HG03439 (cell line): Measurements from ENCODE around the gene PPM1H.

Experiments used
- ATAC-seq: cut with Tn5 transposase; IDR thresholded peaks from one replicate; pipeline ENCODE4 v1.9.1; 2021; ENCODE audit warnings: mild to moderate bottlenecking, moderate library complexity; ENCODE audit not compliant: unreplicated experiment

The PPM1H gene

DNA sequence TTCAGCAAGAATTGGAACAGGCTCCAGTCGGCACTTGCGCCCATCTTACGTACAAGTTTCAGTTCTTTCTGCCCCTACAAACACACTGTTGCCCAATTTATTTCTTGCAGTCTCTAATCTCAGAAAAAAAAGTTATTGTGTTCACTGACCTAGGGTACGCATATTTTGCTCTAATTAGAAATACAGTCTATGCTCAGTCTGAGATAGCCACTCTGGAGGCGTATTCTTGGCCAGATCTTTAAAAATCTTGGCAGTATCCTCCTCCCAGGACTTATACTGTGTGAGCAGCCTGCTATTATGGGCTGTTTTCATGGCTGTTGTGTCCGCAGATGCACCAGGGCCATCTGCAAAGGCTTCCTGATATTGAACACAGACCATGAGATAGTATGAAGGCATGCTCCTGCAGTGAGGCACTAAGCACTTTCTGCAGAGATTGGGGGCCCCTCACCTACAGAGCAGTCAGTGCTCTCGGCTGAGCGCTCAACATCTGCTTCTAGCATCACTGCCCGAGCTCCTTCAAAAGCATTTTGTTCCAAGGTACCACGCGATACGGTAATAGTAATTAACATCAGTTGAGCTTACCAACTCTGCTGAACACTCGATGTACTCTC is 57.9 kb downstream of the PPM1H start:
- no peak for ATAC-seq

DNA sequence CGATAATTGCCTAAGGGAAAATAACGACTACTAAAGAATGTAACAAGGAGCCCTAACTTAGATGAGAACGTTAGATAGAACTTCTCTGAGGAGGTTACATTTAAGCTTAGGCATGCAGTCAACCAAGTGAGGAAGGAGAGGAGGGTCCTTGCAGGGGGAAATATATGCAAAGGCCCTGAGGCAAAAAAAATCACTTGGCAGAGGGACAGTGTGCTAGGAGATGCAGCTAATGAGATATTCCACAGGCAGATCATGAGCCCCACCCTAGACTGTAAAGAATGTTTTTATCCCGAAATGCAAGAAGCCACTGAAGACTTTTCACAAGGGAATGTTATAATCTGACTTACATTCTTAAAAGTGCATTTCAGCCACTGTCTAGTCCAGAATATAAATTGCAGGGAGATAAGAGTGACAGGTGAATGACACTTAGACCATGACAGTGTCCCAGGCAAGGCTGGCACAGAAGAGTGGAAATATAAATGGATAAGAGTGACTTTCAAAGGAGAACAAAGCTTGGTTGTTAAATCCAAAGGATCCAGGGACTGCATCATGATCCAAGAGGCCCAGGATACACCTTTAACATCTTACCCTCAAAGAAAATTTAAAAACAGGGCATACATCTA is 61.0 kb downstream of the PPM1H start:
- no peak for ATAC-seq

DNA sequence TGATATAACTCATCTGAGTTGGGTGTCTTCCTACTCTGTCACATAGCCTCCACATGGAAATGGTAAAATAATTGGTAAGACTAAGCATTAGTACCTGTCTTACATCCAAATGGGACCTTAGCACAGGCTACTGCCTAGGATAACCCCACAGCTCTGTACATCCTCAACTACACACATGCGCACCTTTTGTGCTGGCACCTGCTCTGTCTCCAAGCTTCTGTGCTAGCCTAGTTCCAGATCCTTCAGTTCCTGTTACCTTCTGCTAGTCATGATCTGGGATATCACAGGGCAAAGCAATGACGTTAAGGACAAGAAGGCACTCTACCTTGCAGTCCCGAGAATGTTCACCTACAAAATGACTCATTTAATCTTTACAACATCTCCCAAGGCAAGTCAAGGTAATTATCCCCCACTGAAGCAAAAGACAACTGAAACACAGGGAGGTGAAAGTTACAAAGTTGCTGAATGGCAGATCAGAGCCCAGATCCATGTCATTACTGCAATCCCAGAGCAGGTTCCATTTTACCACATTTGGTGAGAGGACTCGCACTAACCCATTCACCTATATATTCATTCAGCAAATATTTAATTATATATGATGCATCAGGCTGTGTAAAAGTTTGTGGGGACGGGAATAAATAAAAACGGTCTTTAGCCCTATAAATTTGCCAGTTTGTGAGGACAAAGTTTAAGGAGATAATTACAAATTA is 61.7 kb downstream of the PPM1H start:
- ATAC-seq = no peak

DNA sequence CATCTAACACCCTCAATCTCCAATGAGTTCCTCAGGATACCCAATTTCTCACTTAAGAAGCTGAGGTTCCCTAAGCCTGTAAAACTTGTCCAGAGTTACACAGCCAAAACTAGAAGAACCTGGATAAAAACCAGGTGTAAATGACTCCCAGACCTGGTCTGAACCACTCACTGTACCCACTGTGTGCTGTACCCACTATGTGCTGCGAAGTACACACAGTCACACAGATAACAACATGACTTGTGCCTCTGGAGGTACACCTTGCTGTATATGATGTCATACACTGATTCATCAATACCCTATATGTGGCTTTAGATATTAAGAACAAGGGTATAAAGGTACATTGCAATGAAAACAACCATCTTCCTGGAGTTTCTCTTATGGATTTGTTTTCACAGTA is 66.1 kb downstream of the PPM1H start:
- ATAC-seq = no peak

DNA sequence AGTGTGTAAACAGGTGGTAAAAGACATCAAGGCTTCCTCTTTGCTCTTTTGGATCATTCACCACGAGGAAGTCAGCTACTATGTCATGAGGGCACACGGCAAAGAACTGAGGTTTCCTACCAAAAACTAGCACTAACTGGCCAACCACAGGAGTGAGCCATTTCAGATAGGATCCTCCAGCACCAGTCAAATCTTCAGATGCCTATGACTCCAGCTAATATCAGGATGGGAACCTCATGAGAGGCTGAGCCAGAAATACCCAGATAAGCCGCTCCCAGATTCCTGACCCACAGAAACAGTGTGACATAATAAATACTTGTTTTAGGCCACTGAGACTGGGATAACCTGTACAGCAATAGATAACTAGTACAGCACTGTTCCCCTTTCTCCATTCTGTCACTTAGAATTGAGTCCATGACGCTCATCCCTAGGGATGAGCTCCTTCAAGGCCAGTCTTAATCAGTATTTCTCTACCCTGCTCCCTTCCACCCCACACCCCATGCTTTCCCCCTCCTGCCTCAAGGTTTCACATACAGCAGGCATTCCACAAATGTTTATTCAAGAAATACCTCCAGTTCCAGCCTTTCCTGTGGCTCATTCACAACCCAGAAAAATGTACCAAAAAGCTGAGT is 68.4 kb downstream of the PPM1H start:
- ATAC-seq = no peak

DNA sequence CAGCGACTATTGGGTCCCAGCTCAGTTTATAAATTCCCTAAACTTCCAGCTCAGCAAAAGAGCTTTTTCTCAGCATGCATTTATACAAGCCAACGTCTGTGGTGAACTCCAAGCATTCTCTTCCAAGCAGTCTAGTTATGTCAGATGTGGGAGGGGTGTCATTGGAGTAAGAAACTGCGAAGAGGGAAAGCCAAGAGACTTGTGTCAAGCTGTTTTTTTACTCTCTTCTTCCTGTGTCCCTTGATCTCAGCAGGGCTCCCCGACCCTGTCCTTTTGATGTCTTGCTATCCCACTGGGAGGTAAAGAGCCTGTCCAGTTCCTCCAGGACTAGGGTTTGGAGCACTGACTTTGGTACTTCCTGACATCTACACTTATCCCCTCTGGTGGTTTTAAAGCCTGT is 69.0 kb downstream of the PPM1H start:
- ATAC-seq = no peak

DNA sequence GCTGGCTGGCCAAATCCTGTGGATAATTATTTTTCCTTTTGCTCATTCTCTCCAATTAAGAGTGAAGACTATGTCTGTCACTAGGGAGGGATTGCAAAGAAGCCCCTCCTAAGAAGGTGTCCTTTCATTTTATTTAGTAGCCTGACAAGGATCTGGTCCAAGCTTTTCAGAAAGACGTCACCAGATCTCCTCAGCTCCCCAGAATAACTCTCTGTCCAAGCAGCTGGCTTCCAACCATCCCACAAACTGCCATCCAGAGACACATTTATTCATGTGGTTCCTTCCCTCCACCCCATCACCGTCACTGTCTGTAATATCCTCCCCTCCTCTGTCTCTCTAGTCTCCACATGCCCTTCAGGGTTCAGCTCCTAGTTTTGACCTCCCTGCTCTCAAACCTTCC is 69.9 kb downstream of the PPM1H start:
- no peak for ATAC-seq

DNA sequence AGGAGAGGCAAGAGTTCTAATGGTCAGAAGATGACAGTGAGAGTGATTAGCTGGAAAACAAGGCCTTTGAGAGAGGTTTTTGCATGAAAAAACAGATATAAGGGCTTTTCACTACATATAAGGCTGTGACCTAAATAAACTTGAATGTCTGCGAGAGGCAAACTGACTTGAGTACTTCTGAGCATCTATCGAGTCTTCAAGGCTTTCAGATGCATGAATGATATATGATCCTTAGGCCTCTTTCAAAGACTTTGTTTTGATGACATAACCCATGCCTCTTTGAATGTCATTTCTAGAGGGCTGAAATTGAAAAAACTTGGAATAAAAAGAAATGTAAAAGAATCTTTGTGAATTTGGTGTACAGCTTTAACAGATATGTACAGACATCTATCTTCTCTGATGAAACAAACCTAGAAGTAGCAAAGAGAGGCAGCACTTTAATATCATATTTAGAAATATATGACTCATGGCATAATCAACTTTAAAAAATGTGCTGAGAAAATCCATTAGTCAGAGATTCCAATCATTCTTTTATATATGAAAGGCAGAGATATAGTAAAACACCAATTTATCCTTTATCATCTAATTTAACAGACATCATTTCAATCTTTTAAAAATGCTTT is 72.6 kb downstream of the PPM1H start:
- no peak for ATAC-seq

DNA sequence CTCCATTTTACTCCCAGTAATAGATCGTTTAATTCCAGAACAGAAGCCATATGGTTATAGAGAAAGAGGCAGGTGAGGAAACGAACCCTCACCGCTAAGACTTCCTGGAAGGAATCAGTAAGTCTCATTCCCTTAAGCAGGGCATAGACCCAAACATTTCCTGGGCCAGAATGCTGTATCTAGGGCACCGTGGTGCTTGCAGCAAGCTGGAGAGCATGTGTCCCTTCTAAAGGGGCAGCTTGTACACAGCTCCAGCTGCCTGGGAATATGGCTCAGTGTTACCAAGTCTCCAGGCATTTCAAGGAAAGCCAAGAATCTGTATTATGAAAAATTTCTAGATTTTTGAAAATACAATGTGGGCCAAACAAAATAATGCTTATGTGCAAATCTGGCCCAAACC is 73.4 kb downstream of the PPM1H start:
- no peak for ATAC-seq

DNA sequence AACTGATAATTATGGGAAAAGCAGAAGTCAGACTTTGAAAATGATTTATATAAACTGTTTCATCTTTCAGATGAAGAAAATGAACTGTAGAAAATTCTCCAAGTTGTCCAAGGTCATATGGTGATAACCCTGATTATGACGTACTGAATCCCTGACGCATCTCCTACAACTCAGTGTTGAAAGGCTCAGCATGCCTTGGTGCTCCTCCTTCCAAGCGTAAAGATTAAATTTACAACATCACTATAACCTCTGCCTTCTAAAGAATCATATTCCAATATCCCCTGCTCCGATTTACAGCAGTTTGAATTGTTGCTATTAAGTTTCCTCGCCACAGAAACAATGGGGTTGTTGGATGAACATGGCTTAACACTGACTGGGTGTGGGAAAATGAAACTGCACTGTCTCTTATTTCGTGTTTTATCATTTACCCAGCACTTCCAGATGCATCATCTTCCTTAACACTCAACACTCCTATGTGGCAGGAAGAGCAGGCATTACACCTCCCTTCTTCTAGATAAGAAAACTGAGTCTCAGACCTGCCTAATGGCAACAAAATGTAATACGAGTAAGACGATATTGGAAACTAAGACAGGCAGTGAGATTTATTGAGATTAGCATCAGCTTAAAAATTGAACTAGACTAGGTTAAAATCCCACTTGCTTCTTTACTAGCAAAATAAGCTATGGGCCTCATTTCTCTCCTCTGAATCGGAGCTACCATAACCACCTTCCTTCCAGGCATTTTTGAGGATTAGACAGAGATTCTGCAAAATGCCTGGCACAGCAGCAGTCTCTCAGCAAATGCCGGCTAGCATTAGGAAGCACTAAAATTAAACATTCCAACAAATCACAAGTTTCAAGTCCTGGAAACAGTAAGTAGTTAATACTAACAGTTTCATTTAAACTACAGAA is 74.2 kb downstream of the PPM1H start:
- no peak for ATAC-seq

DNA sequence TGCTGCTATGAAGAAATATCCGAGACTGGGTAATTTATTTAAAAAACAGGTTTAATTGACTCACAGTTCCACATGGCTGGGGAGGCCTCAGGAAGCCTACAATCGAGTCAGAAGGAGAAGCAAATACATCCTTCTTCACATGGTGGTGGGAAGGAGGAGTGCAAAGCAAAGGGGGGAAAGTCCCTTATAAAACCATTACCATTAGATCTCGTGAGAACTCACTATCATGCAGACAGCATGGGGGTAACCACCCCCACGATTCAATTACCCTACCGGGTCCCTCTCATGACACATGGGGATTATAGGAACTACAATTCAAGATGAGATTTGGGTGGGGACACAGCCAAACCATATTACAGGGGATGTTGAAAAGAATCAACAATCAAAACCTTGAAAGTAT is 74.9 kb downstream of the PPM1H start:
- ATAC-seq = no peak

DNA sequence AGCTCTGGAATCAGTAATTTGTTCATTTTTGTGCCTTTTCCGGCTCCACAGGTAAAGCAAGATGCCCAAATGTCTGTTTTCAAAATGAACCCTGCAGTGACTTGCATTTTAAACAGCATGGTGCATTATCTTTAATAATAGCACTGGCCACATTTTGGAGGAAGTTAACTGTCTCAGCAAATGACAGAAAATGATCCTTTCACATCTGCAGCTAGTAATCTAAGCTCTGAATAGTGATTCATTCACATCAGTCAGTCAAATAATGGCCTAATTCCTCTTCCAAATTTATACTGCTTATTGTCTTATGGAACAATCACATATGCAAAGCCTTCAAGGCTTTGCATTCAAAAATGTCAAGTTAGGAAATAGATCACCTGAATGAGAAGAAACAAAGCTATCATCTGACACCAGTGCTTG is 75.6 kb downstream of the PPM1H start:
- no peak for ATAC-seq

DNA sequence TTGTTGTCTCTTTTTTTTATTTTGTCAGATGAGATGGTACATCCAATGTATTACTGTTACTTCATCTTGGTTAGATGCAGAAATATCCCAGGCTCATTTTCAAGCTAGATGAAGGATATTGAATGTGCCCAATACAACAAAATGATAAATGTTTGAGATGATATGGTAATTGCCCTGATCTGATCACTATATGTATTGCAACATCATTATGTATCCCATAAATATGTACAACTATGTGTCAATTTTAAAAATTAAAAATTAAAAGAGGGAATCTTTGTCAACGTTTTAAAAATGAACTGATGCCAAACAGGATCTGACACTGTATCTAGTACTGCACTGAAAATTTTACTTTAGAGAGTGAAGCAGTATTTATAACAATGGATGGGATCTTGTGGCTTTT is 78.5 kb downstream of the PPM1H start:
- ATAC-seq = no peak

DNA sequence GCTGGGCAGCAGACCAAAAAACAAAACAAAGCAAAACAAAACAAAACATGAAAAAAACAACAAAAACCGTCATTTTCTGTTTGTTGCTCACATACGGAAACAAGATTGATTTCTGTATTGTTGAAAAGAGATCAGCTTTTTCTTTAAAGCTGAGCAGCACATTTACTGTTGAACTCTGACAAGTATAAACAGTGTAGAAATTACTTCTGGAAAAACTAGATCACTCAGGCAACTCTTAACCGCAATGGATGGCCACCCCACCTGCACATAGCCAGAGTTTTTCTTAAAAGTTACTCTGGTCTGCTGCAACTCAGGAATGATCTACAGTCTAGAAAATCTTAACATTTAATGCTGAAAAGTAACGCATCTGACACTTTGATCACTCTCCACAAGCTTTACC is 80.9 kb downstream of the PPM1H start:
- no peak for ATAC-seq

DNA sequence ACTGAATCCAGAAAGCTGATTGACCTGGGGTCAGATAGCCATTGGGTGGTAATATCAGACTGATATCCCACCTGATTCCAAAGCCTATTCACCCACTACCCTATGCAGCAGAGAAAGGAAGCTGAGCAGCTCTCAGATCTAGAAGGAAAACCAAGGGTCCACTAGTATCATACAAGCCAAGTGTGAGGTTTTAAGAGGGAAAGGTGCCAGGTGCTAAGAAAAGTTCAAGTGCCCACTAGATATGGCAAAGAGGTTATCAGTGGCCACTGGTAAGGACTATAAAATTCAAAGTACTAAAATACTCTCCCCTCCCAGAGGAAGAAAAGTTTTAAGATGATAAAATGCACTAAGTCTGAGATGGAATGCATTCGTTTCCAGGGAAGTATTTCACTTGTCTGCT is 85.6 kb downstream of the PPM1H start:
- ATAC-seq = no peak

DNA sequence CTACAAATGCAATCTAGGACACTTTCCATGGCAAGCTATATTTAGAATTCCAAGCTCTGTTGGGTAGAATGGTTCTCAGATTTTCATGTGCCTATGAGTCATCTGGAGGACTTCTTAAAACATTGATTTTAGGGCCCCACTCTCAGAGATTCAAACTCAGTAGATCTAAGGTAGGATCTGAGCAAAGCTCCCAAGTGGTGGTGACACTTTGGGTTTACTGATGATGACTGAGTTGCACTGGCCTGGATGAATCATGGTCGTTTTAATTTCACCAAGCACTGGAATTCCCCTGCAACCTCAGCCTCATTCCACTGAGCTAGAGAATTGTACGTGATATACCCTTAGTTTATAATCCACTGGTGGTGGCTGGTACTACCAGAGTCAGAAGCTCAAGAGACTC is 86.5 kb downstream of the PPM1H start:
- no peak for ATAC-seq

DNA sequence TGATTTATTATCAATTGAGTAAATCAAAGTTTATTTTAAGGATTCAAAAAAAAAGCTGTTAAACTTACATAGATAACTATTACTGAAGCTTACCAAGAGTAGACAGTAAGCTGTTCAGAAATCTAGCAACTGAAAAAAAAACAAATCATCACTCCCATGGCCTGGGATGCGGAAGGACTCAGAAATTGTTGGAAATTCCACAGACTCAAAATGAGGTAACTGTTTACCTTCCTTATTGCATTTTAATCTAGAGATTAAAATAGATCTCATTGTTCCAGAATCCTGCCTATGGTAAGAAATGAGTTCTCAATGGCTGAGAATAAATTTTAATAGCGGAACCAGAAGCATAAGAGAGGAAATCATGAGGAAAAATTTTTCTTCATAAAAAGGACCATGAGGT is 87.2 kb downstream of the PPM1H start:
- ATAC-seq = no peak

DNA sequence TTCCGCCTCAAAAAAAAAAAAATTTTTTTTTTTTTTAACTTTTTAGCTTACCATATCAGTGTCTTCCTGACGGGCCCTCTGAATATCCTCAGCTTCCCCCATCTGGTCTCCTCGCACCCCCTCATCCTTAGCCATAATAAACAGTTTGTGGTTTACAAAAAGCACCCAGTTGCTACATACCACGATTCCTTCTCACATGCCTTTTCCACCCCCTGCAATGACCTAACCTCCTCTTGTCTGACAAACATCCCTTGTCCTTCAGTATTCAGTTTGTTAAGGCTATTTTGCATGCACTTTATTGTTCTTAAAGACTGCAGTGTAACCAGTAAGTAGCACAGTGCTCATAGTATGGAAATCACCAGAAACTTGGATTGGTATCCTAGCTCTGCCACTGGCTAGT is 88.5 kb downstream of the PPM1H start:
- ATAC-seq = no peak

DNA sequence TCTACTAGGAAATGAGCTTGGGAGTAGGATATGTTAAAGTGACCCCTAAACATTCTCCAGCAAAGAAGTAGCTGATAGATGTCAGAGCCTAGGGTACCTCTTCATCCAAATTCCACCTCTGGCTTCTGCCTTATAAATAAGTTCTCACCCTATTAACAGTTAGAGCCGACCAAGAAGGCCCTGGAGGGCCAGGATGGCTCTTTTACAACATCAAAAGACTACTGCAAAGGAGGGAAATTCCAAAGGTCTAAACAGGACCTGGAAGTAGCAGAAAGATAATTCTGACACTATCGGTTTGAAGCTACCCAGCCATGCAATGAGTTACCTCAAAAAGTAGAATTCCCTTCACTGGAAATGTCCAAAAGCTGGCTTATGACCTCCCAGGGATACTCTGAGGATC is 90.0 kb downstream of the PPM1H start:
- no peak for ATAC-seq

DNA sequence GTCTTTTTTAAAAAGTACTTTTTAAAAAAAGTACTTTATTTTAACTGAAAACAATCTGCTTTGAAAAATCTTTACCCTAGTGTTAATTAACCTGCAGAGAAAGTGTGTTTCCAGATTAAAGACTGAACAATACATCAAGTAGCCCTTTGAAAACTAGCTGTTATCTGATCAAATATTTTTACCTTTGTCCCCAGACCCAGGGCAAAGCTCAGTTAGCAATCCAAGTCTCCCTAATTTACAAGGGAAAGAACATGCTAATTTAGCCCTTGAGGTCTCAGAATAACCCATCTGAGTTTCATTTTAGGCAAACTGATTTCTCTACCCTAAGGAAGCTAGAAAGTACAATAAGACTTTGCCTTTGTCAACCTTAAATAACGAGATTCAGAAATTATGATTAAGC is 91.2 kb downstream of the PPM1H start:
- ATAC-seq = no peak

DNA sequence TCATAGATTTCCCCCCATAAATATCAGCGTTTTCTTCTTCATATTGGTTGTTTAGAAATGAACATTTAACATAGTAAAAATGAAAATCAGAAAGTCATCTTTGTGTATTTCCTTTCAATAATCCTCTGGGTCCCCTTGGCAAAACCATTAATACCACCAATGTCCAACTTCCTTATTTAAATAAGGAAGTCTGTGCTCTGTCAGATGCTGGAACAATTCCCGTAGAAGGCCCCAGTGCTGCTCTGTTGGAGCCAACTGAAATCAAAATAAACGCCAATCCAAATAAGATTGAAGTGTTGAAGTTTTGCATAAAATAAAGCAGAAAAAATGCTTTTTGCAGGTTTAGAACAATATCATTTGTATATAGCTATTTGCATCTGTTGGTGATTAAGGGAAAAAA is 93.1 kb downstream of the PPM1H start:
- ATAC-seq = no peak
